Astrocyte of the cerebellum (primary cell): Measurements from ENCODE around the gene PLXND1.
"Not testable (repeated sequence)": the region's sequence is repeated elsewhere in the genome, so short reads cannot be mapped to it uniquely, and the experiment has no call there.

ENCODE experiments used
- DNase-seq: peaks from one replicate; pipeline ENCODE4 v3.0.0-alpha.2; 2011; ENCODE audit warnings: low read depth
- H3K4me3 ChIP-seq: 2 replicates; pipeline ENCODE4 v1.5.1; 2011; ENCODE audit warnings: mild to moderate bottlenecking, low read depth, low read length, moderate library complexity
- CTCF ChIP-seq: IDR thresholded peaks from 2 replicates; pipeline ENCODE4 v1.5.1; 2012; ENCODE audit warnings: low read length, low read depth, moderate library complexity, mild to moderate bottlenecking; ENCODE audit errors: missing control alignments
- in situ Hi-C: cut with HindIII; loops from 2 replicates; pipeline ENCODE4 v1.10.0; 2017; ENCODE audit warnings: low sequenced_read_pairs

PLXND1 gene

GRCh38 chr3:129547241-129547640, 59.2 kb downstream of the PLXND1 start:
- no peak for DNase-seq
- in situ Hi-C loops = no loop called here
- no peak for TF ChIP-seq CTCF

GRCh38 chr3:129545951-129546350, 60.5 kb downstream of the PLXND1 start:
- in situ Hi-C loops, H3K4me3 ChIP-seq, DNase-seq: not testable (repeated sequence)

More at GRCh38 chr3:129547241-129547640, 59.2 kb downstream of the PLXND1 start:
- no peak overlapping the region for H3K4me3 ChIP-seq

- no peak overlapping the region for H3K4me3 ChIP-seq
- in situ Hi-C loops = no loop called here
- DNase-seq = no peak
- no peak for TF ChIP-seq CTCF
Measured at GRCh38 chr3:129543999-129544398, 62.5 kb downstream of the PLXND1 start.

- in situ Hi-C loops = no loop called here
- no peak for TF ChIP-seq CTCF
- no peak within 1 kb of the TSS for H3K4me3 ChIP-seq
- DNase-seq = no peak
Measured at GRCh38 chr3:129543156-129543790, 63.2 kb downstream of the PLXND1 start, which contains the start of gene H1-8. TSS of gene H1-8 (plus strand) at chr3:129543175. CDS start at chr3:129543219, 44 bp downstream.

- no peak for TF ChIP-seq CTCF
- no peak overlapping the region for H3K4me3 ChIP-seq
- no peak for DNase-seq
- in situ Hi-C loops = no loop called here
Measured at GRCh38 chr3:129542747-129543146, 63.7 kb downstream of the PLXND1 start.

- no peak for TF ChIP-seq CTCF
- no peak overlapping the region for H3K4me3 ChIP-seq
- in situ Hi-C loops = no loop called here
- DNase-seq = no peak
Measured at GRCh38 chr3:129540776-129541516, 65.5 kb downstream of the PLXND1 start.

GRCh38 chr3:129539206-129539605, 67.3 kb downstream of the PLXND1 start:
- in situ Hi-C loops = no loop called here

More at GRCh38 chr3:129539206-129539605, 67.3 kb downstream of the PLXND1 start:
- no peak for DNase-seq
- H3K4me3 ChIP-seq = no peak overlapping the region
- TF ChIP-seq CTCF = no peak
